PC-9 (cell line): ENCODE measurements around the gene LACTB. TPM values are rescaled to one million over a fixed set of nuclear protein-coding genes. Genes with fewer than 3 reads are reported as not detected.

Experiments used
- BruUV-seq: library from RNA; stranded (reverse); fragments of 400-500 nt; replicated peaks from 2 replicates; lab custom pipeline; 2021; lab: Mats Ljungman, UMichigan
- CTCF ChIA-PET: fragments of 300-600 bp; sonication (Branson Sonifier 250); formaldehyde crosslinking; loops from one replicate; lab custom pipeline; 2022; ENCODE audit warnings: antibody characterized with exemption; lab: Charles Lee
- POLR2A ChIA-PET: fragments of 300-600 bp; sonication (Branson Sonifier 250); formaldehyde crosslinking; loops from one replicate; lab custom pipeline; 2022; ENCODE audit warnings: antibody characterized with exemption; ENCODE audit not compliant: unreplicated experiment; lab: Charles Lee
- DNase-seq, 2 experiments: peaks; one replicate each; pipeline versions ENCODE4 v3.0.0 to v3.0.0-alpha.2; 2015 to 2022; ENCODE audit warnings: mixed read lengths in 1 of 2
- H2AFZ ChIP-seq: fragments of 200-600 bp; sonication (generic); 2 replicates; pipeline ENCODE4 v1.8.1; 2017; ENCODE audit warnings: antibody characterized with exemption
- H3F3A ChIP-seq: fragments of 200-600 bp; sonication (generic); 2 replicates; pipeline ENCODE4 v1.8.1; 2017; ENCODE audit warnings: antibody characterized with exemption, mild to moderate bottlenecking, low read depth; ENCODE audit not compliant: insufficient read depth
- H3K27ac ChIP-seq: fragments of 200-600 bp; sonication (generic); 2 replicates; pipeline ENCODE4 v1.6.1; 2016; ENCODE audit warnings: mixed run types
- H3K27me3 ChIP-seq: fragments of 200-600 bp; sonication (generic); 2 replicates; pipeline ENCODE4 v1.6.1; 2016; ENCODE audit warnings: low read depth, mixed run types; ENCODE audit not compliant: insufficient read depth
- H3K36me3 ChIP-seq: fragments of 200-600 bp; sonication (generic); 2 replicates; pipeline ENCODE4 v1.6.1; 2016; ENCODE audit warnings: low read depth, mixed run types
- H3K4me1 ChIP-seq: fragments of 200-600 bp; sonication (generic); replicated peaks from 2 replicates; pipeline ENCODE4 v1.6.1; 2016; ENCODE audit warnings: mixed run types; ENCODE audit not compliant: insufficient read depth
- H3K4me2 ChIP-seq: fragments of 200-600 bp; sonication (generic); 2 replicates; pipeline ENCODE4 v1.6.1; 2017; ENCODE audit warnings: mixed run types
- H3K4me3 ChIP-seq: fragments of 200-600 bp; sonication (generic); 2 replicates; pipeline ENCODE4 v1.6.1; 2016; ENCODE audit warnings: mixed run types
- H3K79me2 ChIP-seq: fragments of 200-600 bp; sonication (generic); 2 replicates; pipeline ENCODE4 v1.6.1; 2017; ENCODE audit warnings: low read depth, mixed run types
- H3K9me2 ChIP-seq: fragments of 200-600 bp; sonication (generic); 2 replicates; pipeline ENCODE4 v1.8.1; 2017; ENCODE audit warnings: mild to moderate bottlenecking; ENCODE audit not compliant: insufficient read depth
- H3K9me3 ChIP-seq: fragments of 200-600 bp; sonication (generic); 2 replicates; pipeline ENCODE4 v1.8.1; 2016; ENCODE audit warnings: low read depth; ENCODE audit not compliant: insufficient read depth
- H4K20me1 ChIP-seq: fragments of 200-600 bp; sonication (generic); 2 replicates; pipeline ENCODE4 v1.8.1; 2017; ENCODE audit not compliant: insufficient read depth
- EZH2 ChIP-seq: fragments of 200-600 bp; sonication (generic); IDR thresholded peaks from 2 replicates; pipeline ENCODE4 v1.8.0; 2017; ENCODE audit warnings: antibody characterized with exemption, low read depth
- intact Hi-C: fragments of 100-400 bp; cut with micrococcal nuclease; formaldehyde crosslinking; loops from one replicate; pipeline ENCODE4 v1.10.0; 2022; ENCODE audit not compliant: unreplicated experiment
- total RNA-seq: library from RNA; stranded (reverse); gene quantifications from 2 replicates; pipeline ENCODE4 v1.2.3, GENCODE V29; 2021
- TF ChIP-seq, protein P1 (sequence below): fragments of 200-600 bp; sonication (generic); conservative IDR thresholded peaks from 2 replicates; pipeline ENCODE4 v1.6.1; 2017; ENCODE audit warnings: mixed run types, antibody characterized with exemption, mild to moderate bottlenecking, moderate library complexity

LACTB gene
- total RNA-seq, 1 experiment from 2014 or later: 17.1 TPM

DNA sequence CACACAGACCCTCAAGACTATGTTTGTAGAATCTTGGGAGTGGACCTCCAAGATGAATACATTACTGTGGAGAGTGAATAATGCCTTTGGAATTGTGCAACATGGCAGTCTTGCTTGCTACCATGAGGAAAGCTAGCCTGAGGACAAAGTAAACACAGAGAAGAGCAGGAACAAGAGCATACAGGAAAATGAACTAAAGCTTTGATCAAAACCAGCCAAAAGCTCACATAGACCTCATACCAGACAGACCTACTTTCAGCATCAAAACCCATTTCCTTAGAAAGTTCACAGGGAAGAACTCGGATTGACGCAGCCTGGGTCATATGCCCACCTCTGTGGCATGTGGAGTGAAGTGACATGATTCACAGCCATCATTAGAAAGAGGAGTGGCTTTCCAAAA, 64.4 kb downstream of the LACTB start:
- Histone ChIP-seq H3K27ac (peak overlapping the region; percentile 43), H3F3A (peaks cover 8% of the 10 kb centered on the region; the same call in 1 of the 2 replicates), H3K9me3 (no peaks in the 10 kb centered on the region), H3K4me3 (no peak overlapping the region), H3K27me3 (no peaks in the 10 kb centered on the region), H3K36me3 (no peaks in the 10 kb centered on the region), H3K4me2 (peak overlapping the region; percentile 42), H3K9me2 (no peaks in the 10 kb centered on the region), H2AFZ (0 out of 2 replicates have a peak overlapping the region, but pooled peaks have one; percentile 23), H3K4me1 (peaks cover 27% of the 10 kb centered on the region), H4K20me1 (no peaks in the 10 kb centered on the region), H3K79me2 (peaks cover 11% of the 10 kb centered on the region)
- BruUV-seq: no TSS peak
- intact Hi-C loops: no loop called here
- CTCF ChIA-PET: no interaction called here
- POLR2A ChIA-PET: interaction anchor here (0.5 kb wide), 1 partner anchor 122 kb away, joined by 14 read pairs; no protein-coding TSS in a partner anchor
- TF ChIP-seq, protein P1, sequence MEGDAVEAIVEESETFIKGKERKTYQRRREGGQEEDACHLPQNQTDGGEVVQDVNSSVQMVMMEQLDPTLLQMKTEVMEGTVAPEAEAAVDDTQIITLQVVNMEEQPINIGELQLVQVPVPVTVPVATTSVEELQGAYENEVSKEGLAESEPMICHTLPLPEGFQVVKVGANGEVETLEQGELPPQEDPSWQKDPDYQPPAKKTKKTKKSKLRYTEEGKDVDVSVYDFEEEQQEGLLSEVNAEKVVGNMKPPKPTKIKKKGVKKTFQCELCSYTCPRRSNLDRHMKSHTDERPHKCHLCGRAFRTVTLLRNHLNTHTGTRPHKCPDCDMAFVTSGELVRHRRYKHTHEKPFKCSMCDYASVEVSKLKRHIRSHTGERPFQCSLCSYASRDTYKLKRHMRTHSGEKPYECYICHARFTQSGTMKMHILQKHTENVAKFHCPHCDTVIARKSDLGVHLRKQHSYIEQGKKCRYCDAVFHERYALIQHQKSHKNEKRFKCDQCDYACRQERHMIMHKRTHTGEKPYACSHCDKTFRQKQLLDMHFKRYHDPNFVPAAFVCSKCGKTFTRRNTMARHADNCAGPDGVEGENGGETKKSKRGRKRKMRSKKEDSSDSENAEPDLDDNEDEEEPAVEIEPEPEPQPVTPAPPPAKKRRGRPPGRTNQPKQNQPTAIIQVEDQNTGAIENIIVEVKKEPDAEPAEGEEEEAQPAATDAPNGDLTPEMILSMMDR: no peak
- no peak for TF ChIP-seq EZH2
- peak; percentile 12 to 86 for DNase-seq

DNA sequence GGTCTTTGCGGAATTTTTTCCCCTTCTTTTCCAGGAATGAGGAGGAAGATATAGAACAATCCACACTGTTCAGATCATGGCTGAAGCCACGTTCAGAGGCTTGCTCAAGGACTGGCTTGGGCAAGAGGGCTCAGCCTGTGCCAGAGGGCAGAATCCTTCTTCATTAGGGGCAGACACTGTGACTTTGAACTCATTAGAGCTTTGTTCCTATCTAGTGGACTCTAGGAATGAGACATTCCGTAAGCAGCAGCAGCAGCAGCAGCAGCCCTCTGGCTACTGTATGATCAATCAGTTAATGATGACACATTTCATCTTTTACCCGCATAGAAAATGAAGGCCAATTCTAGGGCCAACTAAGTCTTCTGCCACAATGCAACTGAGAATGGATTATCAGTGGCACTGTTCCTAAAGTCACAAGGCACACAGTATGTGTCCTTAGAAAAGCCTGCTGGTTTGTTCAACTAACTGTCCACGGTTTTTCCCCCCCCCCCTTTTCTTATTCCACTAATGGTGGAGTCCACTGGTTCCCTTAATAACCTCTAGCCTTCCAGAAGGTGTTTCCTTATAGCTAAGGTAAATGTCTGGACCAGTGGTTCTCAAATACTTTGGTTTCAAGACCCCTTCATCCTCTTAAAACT, 66.0 kb downstream of the LACTB start:
- Histone ChIP-seq H3K36me3 (no peaks in the 10 kb centered on the region), H3K9me3 (no peaks in the 10 kb centered on the region), H3K9me2 (no peaks in the 10 kb centered on the region), H3K27me3 (no peaks in the 10 kb centered on the region), H3K27ac (no peak overlapping the region), H3K4me2 (no peak overlapping the region), H4K20me1 (no peaks in the 10 kb centered on the region), H3K4me1 (peaks cover 36% of the 10 kb centered on the region), H3K79me2 (peaks cover 27% of the 10 kb centered on the region), H3F3A (peaks cover 8% of the 10 kb centered on the region; the same call in 1 of the 2 replicates), H2AFZ (no peak overlapping the region), H3K4me3 (no peak overlapping the region)
- no peak for DNase-seq
- intact Hi-C loops: loop anchor here (2.0 kb wide), 1 partner anchor 89 kb away; the partner anchor contains the start of gene APH1B
- TF ChIP-seq EZH2: no peak
- TF ChIP-seq, protein P1: no peak
- ChIA-PET POLR2A (interaction anchor here (0.6 kb wide), 1 partner anchor 38 kb away, joined by 4 read pairs; no protein-coding TSS in a partner anchor), CTCF (no interaction called here)
- no TSS peak for BruUV-seq

DNA sequence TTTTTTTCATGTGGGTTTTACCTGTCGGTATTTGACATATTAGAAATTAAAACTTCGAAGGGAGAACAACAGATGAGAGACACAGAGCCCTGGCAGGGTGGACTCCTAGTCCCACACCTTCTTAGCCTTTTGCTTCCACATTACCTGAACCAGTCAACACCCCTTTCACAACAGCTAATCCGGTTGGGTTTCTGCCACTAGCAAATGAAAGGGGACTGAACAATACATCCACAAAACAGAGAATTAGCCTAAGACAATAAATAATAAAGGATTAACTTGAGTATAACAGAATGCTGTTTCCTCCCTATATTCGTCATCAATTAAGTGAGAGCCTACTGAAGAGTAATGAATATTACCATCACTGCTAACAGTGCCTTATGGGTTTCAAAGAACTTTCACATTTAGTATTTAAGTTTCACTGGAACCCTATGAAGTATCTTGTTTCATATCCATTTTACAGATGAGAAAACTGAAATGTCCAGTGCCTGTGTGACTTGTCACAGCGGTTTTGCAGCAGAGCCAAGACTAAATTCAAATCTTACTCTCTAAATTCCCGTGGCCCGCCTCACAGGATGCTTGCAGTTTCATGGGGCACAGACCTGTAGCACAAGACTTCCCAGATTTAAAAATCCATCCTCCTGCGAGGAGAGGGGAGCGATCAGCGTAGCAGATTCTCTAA, 66.7 kb downstream of the LACTB start:
- peaks cover 36% of the 10 kb centered on the region for H3K4me1 ChIP-seq
- intact Hi-C loops: loop anchor here (2.0 kb wide), 1 partner anchor 88 kb away; the partner anchor contains the start of gene APH1B
- H3K4me3 ChIP-seq: peak overlapping the region; percentile 63; the same call in 1 of the 2 replicates
- peak overlapping the region; percentile 85 for H3K4me2 ChIP-seq
- no peaks in the 10 kb centered on the region for H3K27me3 ChIP-seq
- TF ChIP-seq EZH2: no peak
- TF ChIP-seq, protein P1: no peak
- no peak overlapping the region for H3K27ac ChIP-seq
- H3K9me3 ChIP-seq: no peaks in the 10 kb centered on the region
- ChIA-PET CTCF (interaction anchor here (0.6 kb wide), 1 partner anchor 88 kb away, joined by 6 read pairs; no protein-coding TSS in a partner anchor), POLR2A (interaction anchor here (0.6 kb wide), 1 partner anchor 39 kb away, joined by 4 read pairs; no protein-coding TSS in a partner anchor)
- peak overlapping the region; percentile 87 for H2AFZ ChIP-seq
- DNase-seq: no peak
- H4K20me1 ChIP-seq: no peaks in the 10 kb centered on the region
- BruUV-seq: no TSS peak
- peaks cover 34% of the 10 kb centered on the region for H3K79me2 ChIP-seq
- peaks cover 8% of the 10 kb centered on the region; the same call in 1 of the 2 replicates for H3F3A ChIP-seq
- no peaks in the 10 kb centered on the region for H3K9me2 ChIP-seq
- no peaks in the 10 kb centered on the region for H3K36me3 ChIP-seq
